Epithelial cell of esophagus (primary cell): ENCODE results near the gene SMURF2.
"Not testable (repeated sequence)": the region's sequence is repeated elsewhere in the genome, so short reads cannot be mapped to it uniquely, and the experiment has no call there.

Experiments used
- DNase-seq: peaks from one replicate; pipeline ENCODE4 v3.0.0; 2010; ENCODE audit warnings: low read depth
- H3K4me3 ChIP-seq: 2 replicates; pipeline ENCODE4 v1.5.1; 2011; ENCODE audit warnings: mild to moderate bottlenecking, low read length, control low read depth
- CTCF ChIP-seq: IDR thresholded peaks from 2 replicates; pipeline ENCODE4 v1.5.1; 2011; ENCODE audit warnings: low read depth, mild to moderate bottlenecking, low read length, control low read depth, inconsistent platforms; ENCODE audit not compliant: insufficient read depth; ENCODE audit errors: missing control alignments

Gene SMURF2

GRCh38 chr17:64615028-64615677 lies 47.0 kb downstream of the SMURF2 start:
- TF ChIP-seq CTCF, result no peak
- H3K4me3 ChIP-seq, result no peak overlapping the region
- DNase-seq, result no peak

GRCh38 chr17:64614266-64615027 lies 47.7 kb downstream of the SMURF2 start:
- no peak for DNase-seq
- TF ChIP-seq CTCF, result no peak
- no peak overlapping the region for H3K4me3 ChIP-seq

- DNase-seq, result no peak
- TF ChIP-seq CTCF, result no peak
- H3K4me3 ChIP-seq, result no peak overlapping the region
Measured at GRCh38 chr17:64611369-64611768, 50.7 kb downstream of the SMURF2 start.

- H3K4me3 ChIP-seq, DNase-seq: not testable (repeated sequence)
Measured at GRCh38 chr17:64610244-64610643, 51.9 kb downstream of the SMURF2 start.

- no peak for TF ChIP-seq CTCF
- no peak overlapping the region for H3K4me3 ChIP-seq
- peak; percentile 36 for DNase-seq
Measured at GRCh38 chr17:64608571-64608981, 53.5 kb downstream of the SMURF2 start.

- DNase-seq, result no peak
- no peak for TF ChIP-seq CTCF
Measured at GRCh38 chr17:64607862-64608565, 54.1 kb downstream of the SMURF2 start.

GRCh38 chr17:64604532-64604931 lies 57.6 kb downstream of the SMURF2 start:
- DNase-seq, result not testable (repeated sequence)

More at GRCh38 chr17:64607862-64608565, 54.1 kb downstream of the SMURF2 start:
- no peak overlapping the region for H3K4me3 ChIP-seq

More at GRCh38 chr17:64604532-64604931, 57.6 kb downstream of the SMURF2 start:
- not testable (repeated sequence) for H3K4me3 ChIP-seq
